Rectal smooth muscle tissue (tissue), 1 donor: Measurements from ENCODE around the gene PPIF.

Experiments used
- H3K27ac ChIP-seq: one replicate; pipeline ENCODE4 v1.7.0; 2013; ENCODE audit warnings: low read depth, low read length, inconsistent platforms
- H3K27me3 ChIP-seq: one replicate; pipeline ENCODE4 v1.7.0; 2013; ENCODE audit warnings: low read length; ENCODE audit not compliant: control insufficient read depth, insufficient read depth
- H3K36me3 ChIP-seq: one replicate; pipeline ENCODE4 v1.7.0; 2013; ENCODE audit warnings: low read length; ENCODE audit not compliant: control insufficient read depth, insufficient read depth
- H3K4me1 ChIP-seq: one replicate; pipeline ENCODE4 v1.7.0; 2013; ENCODE audit warnings: low read length; ENCODE audit not compliant: control insufficient read depth, insufficient read depth
- H3K4me3 ChIP-seq: one replicate; pipeline ENCODE4 v1.7.0; 2013; ENCODE audit warnings: low read length
- H3K9ac ChIP-seq: one replicate; pipeline ENCODE4 v1.7.0; 2013; ENCODE audit warnings: low read length

Gene PPIF

GRCh38 chr10:79349072-79349491 is 1.8 kb downstream of the PPIF start:
- Histone ChIP-seq H3K27me3 (no peaks in the 10 kb centered on the region), H3K27ac (no peak overlapping the region), H3K4me1 (peaks cover 7% of the 10 kb centered on the region), H3K4me3 (peak overlapping the region; percentile 89), H3K9ac (no peak overlapping the region), H3K36me3 (peaks cover 39% of the 10 kb centered on the region)

- Histone ChIP-seq H3K27ac (no peak overlapping the region), H3K4me3 (no peak overlapping the region), H3K27me3 (no peaks in the 10 kb centered on the region), H3K4me1 (peaks cover 7% of the 10 kb centered on the region), H3K9ac (no peak overlapping the region), H3K36me3 (peaks cover 47% of the 10 kb centered on the region)
Observed at GRCh38 chr10:79349766-79350406, 2.6 kb downstream of the PPIF start.

- H3K27me3 ChIP-seq: no peaks in the 10 kb centered on the region
- peaks cover 52% of the 10 kb centered on the region for H3K36me3 ChIP-seq
- H3K27ac ChIP-seq: no peak overlapping the region
- no peak overlapping the region for H3K4me3 ChIP-seq
- peaks cover 7% of the 10 kb centered on the region for H3K4me1 ChIP-seq
- no peak overlapping the region for H3K9ac ChIP-seq
Observed at GRCh38 chr10:79350407-79351154, 3.3 kb downstream of the PPIF start.

- H3K9ac ChIP-seq: no peak overlapping the region
- no peak overlapping the region for H3K27ac ChIP-seq
- peaks cover 7% of the 10 kb centered on the region for H3K4me1 ChIP-seq
- no peak overlapping the region for H3K4me3 ChIP-seq
- H3K27me3 ChIP-seq: no peaks in the 10 kb centered on the region
- peaks cover 52% of the 10 kb centered on the region for H3K36me3 ChIP-seq
Observed at GRCh38 chr10:79351332-79351731, 4.1 kb downstream of the PPIF start.

GRCh38 chr10:79352035-79352877 is 5.0 kb downstream of the PPIF start:
- Histone ChIP-seq H3K4me3 (no peak overlapping the region), H3K36me3 (peaks cover 52% of the 10 kb centered on the region), H3K4me1 (peaks cover 3% of the 10 kb centered on the region), H3K27me3 (no peaks in the 10 kb centered on the region), H3K9ac (no peak overlapping the region), H3K27ac (no peak overlapping the region)

GRCh38 chr10:79353000-79353406 is 5.7 kb downstream of the PPIF start:
- no peak overlapping the region for H3K4me3 ChIP-seq
- no peak overlapping the region for H3K27ac ChIP-seq
- peaks cover 52% of the 10 kb centered on the region for H3K36me3 ChIP-seq
- H3K27me3 ChIP-seq: no peaks in the 10 kb centered on the region
- H3K9ac ChIP-seq: no peak overlapping the region
- peaks cover 3% of the 10 kb centered on the region for H3K4me1 ChIP-seq

- Histone ChIP-seq H3K4me1 (no peaks in the 10 kb centered on the region), H3K27me3 (no peaks in the 10 kb centered on the region), H3K27ac (no peak overlapping the region), H3K4me3 (no peak overlapping the region), H3K9ac (no peak overlapping the region), H3K36me3 (peaks cover 52% of the 10 kb centered on the region)
Observed at GRCh38 chr10:79353726-79354125, 6.5 kb downstream of the PPIF start.

- Histone ChIP-seq H3K27me3 (no peaks in the 10 kb centered on the region), H3K9ac (no peak overlapping the region), H3K36me3 (peaks cover 52% of the 10 kb centered on the region), H3K4me3 (no peak overlapping the region), H3K4me1 (no peaks in the 10 kb centered on the region), H3K27ac (no peak overlapping the region)
Observed at GRCh38 chr10:79354141-79354540, 6.9 kb downstream of the PPIF start.

- no peak overlapping the region for H3K4me3 ChIP-seq
- H3K36me3 ChIP-seq: peaks cover 49% of the 10 kb centered on the region
- H3K27me3 ChIP-seq: no peaks in the 10 kb centered on the region
- no peak overlapping the region for H3K27ac ChIP-seq
- no peak overlapping the region for H3K9ac ChIP-seq
- no peaks in the 10 kb centered on the region for H3K4me1 ChIP-seq
Observed at GRCh38 chr10:79354615-79355014, 7.3 kb downstream of the PPIF start.

GRCh38 chr10:79355420-79356017 is 8.2 kb downstream of the PPIF start:
- no peaks in the 10 kb centered on the region for H3K27me3 ChIP-seq
- peaks cover 41% of the 10 kb centered on the region for H3K36me3 ChIP-seq
- H3K9ac ChIP-seq: no peak overlapping the region
- no peaks in the 10 kb centered on the region for H3K4me1 ChIP-seq
- no peak overlapping the region for H3K4me3 ChIP-seq
- H3K27ac ChIP-seq: no peak overlapping the region

- H3K4me3 ChIP-seq: no peak overlapping the region
- no peaks in the 10 kb centered on the region for H3K4me1 ChIP-seq
- H3K27me3 ChIP-seq: no peaks in the 10 kb centered on the region
- no peak overlapping the region for H3K27ac ChIP-seq
- H3K9ac ChIP-seq: no peak overlapping the region
- peaks cover 36% of the 10 kb centered on the region for H3K36me3 ChIP-seq
Observed at GRCh38 chr10:79356104-79356503, 8.8 kb downstream of the PPIF start.

- Histone ChIP-seq H3K27me3 (no peaks in the 10 kb centered on the region), H3K27ac (no peak overlapping the region)
Observed at GRCh38 chr10:79357180-79357579, 9.9 kb downstream of the PPIF start.

More at GRCh38 chr10:79357180-79357579, 9.9 kb downstream of the PPIF start:
- peaks cover 28% of the 10 kb centered on the region for H3K36me3 ChIP-seq
- H3K4me1 ChIP-seq: no peaks in the 10 kb centered on the region
- no peak overlapping the region for H3K9ac ChIP-seq
- H3K4me3 ChIP-seq: no peak overlapping the region
